SIG-M5 (cell line): ENCODE results near the gene PUM1.

Experiments
- DNase-seq: peaks from one replicate; lab custom pipeline; 2025; lab: John Stamatoyannopoulos, UW

PUM1 gene

GRCh38 chr1:31029026-31029425, 36.5 kb downstream of the PUM1 start:
- DNase-seq = no peak

GRCh38 chr1:31027693-31028526, 37.6 kb downstream of the PUM1 start:
- peak; percentile 81 for DNase-seq

- DNase-seq = no peak
Observed at GRCh38 chr1:31022259-31022658, 43.3 kb downstream of the PUM1 start.

- no peak for DNase-seq
Observed at GRCh38 chr1:31020007-31020790, 45.3 kb downstream of the PUM1 start.

GRCh38 chr1:31019401-31019800, 46.1 kb downstream of the PUM1 start:
- DNase-seq = no peak

GRCh38 chr1:31016868-31017267, 48.6 kb downstream of the PUM1 start:
- no peak for DNase-seq

GRCh38 chr1:31013187-31013864, 52.2 kb downstream of the PUM1 start:
- no peak for DNase-seq

GRCh38 chr1:31012210-31012924, 53.1 kb downstream of the PUM1 start:
- DNase-seq = no peak

- DNase-seq = no peak
Observed at GRCh38 chr1:31011719-31012118, 53.8 kb downstream of the PUM1 start.

GRCh38 chr1:31010086-31010989, 55.2 kb downstream of the PUM1 start:
- no peak for DNase-seq

GRCh38 chr1:31007462-31007991, 58.0 kb downstream of the PUM1 start:
- DNase-seq = no peak

GRCh38 chr1:31006747-31007146, 58.8 kb downstream of the PUM1 start:
- DNase-seq = no peak

- no peak for DNase-seq
Observed at GRCh38 chr1:31005617-31006166, 59.8 kb downstream of the PUM1 start.

- DNase-seq = no peak
Observed at GRCh38 chr1:31005198-31005597, 60.3 kb downstream of the PUM1 start.

- no peak for DNase-seq
Observed at GRCh38 chr1:31004231-31004621, 61.3 kb downstream of the PUM1 start.

GRCh38 chr1:31003613-31004230, 61.8 kb downstream of the PUM1 start:
- DNase-seq = no peak

- no peak for DNase-seq
Observed at GRCh38 chr1:31000301-31000700, 65.2 kb downstream of the PUM1 start.

GRCh38 chr1:30998887-30999286, 66.6 kb downstream of the PUM1 start:
- no peak for DNase-seq

GRCh38 chr1:30998171-30998570, 67.3 kb downstream of the PUM1 start:
- DNase-seq = no peak

- no peak for DNase-seq
Observed at GRCh38 chr1:30997463-30998057, 68.0 kb downstream of the PUM1 start.
